Panc1 (cell line): Measurements from ENCODE around the gene ENPP6. TPM values are rescaled to one million over a fixed set of nuclear protein-coding genes. Genes with fewer than 3 reads are reported as not detected.

Source experiments
- ATAC-seq: fragments of 200-7000 bp; cut with Tn5 transposase; 2 replicates; pipeline ENCODE4 v1.9.1; 2020; ENCODE audit warnings: mild to moderate bottlenecking, moderate library complexity
- BruUV-seq: library from RNA; stranded (reverse); fragments of 400-500 nt; replicated peaks from 2 replicates; lab custom pipeline; 2021; lab: Mats Ljungman, UMichigan
- CTCF ChIA-PET: fragments of 300-600 bp; sonication (Branson Sonifier 250); formaldehyde crosslinking; loops from one replicate; lab custom pipeline; 2022; ENCODE audit warnings: antibody characterized with exemption; lab: Charles Lee
- POLR2A ChIA-PET: fragments of 300-600 bp; sonication (Branson Sonifier 250); formaldehyde crosslinking; loops from one replicate; lab custom pipeline; 2022; ENCODE audit warnings: antibody characterized with exemption; lab: Charles Lee
- DNase-seq: peaks from one replicate; pipeline ENCODE4 v3.0.0-alpha.2; 2010; ENCODE audit warnings: low read depth, low spot score
- H3K27ac ChIP-seq: 2 replicates; pipeline ENCODE4 v1.5.1; 2011; ENCODE audit warnings: mild to moderate bottlenecking, low read length, inconsistent platforms
- H3K27me3 ChIP-seq: fragments of 200-500 bp; sonication (Bioruptor generic); 2 replicates; pipeline ENCODE4 v1.6.0; 2014; ENCODE audit warnings: low read length, inconsistent platforms; ENCODE audit not compliant: control insufficient read depth, insufficient read depth
- H3K36me3 ChIP-seq: fragments of 200-500 bp; sonication (Bioruptor generic); 2 replicates; pipeline ENCODE4 v1.5.1; 2014; ENCODE audit warnings: inconsistent platforms, mild to moderate bottlenecking, low read length, moderate library complexity; ENCODE audit not compliant: control insufficient read depth, insufficient read depth
- H3K4me1 ChIP-seq: 2 replicates; pipeline ENCODE4 v1.5.1; 2011; ENCODE audit warnings: inconsistent platforms, mild to moderate bottlenecking, low read length, moderate library complexity; ENCODE audit not compliant: control insufficient read depth, insufficient read depth
- H3K4me3 ChIP-seq, 2 experiments: 2 replicates each; pipeline ENCODE4 v1.5.1; 2011 to 2012; ENCODE audit warnings: low read depth in 2 of 2, low read length in 2 of 2, mild to moderate bottlenecking in 2 of 2, inconsistent platforms in 1 of 2, moderate library complexity in 1 of 2
- H3K9me3 ChIP-seq: fragments of 200-500 bp; sonication (Bioruptor generic); 2 replicates; pipeline ENCODE4 v1.5.1; 2014; ENCODE audit warnings: low read depth, mild to moderate bottlenecking, inconsistent platforms, low read length, moderate library complexity; ENCODE audit not compliant: control insufficient read depth, insufficient read depth
- CTCF ChIP-seq: fragments of 450-650 bp; IDR thresholded peaks from 2 replicates; pipeline ENCODE4 v1.5.1; 2017; ENCODE audit warnings: mild to moderate bottlenecking
- POLR2AphosphoS5 ChIP-seq: IDR thresholded peaks from 2 replicates; pipeline ENCODE4 v1.6.1; 2012; ENCODE audit warnings: mild to moderate bottlenecking, low read depth, low read length, moderate library complexity
- REST ChIP-seq, 2 experiments: IDR thresholded peaks; 2 replicates each; pipeline ENCODE4 v1.6.1; 2011 to 2012; ENCODE audit warnings: low read depth in 2 of 2, control low read depth in 1 of 2, low read length in 1 of 2, mild to moderate bottlenecking in 1 of 2, moderate library complexity in 1 of 2; ENCODE audit not compliant: insufficient read depth in 1 of 2
- SIN3A ChIP-seq: IDR thresholded peaks from 2 replicates; pipeline ENCODE4 v1.6.1; 2012; ENCODE audit warnings: low read depth, mild to moderate bottlenecking, low read length, moderate library complexity, borderline replicate concordance; ENCODE audit not compliant: insufficient read depth
- TCF7L2 ChIP-seq: IDR thresholded peaks from 2 replicates; pipeline ENCODE4 v1.6.1; 2011; ENCODE audit warnings: mild to moderate bottlenecking, low read depth, low read length, inconsistent platforms
- in situ Hi-C: cut with HindIII; loops from 2 replicates; pipeline ENCODE4 v1.10.0; 2016; ENCODE audit warnings: low sequenced_read_pairs, low pct_unique_long_range_greater_than_20kb
- intact Hi-C: fragments of 100-400 bp; cut with micrococcal nuclease; formaldehyde crosslinking; loops from one replicate; pipeline ENCODE4 v1.10.0; 2022; ENCODE audit not compliant: unreplicated experiment
- total RNA-seq: library from RNA; stranded (reverse); gene quantifications from one replicate; pipeline ENCODE4 v1.2.1, GENCODE V29; 2021; ENCODE audit not compliant: unreplicated experiment

Gene ENPP6
- total RNA-seq, 1 experiment from 2014 or later = not detected

GRCh38 chr4:184193556-184194525 is 23.8 kb downstream of the ENPP6 start:
- in situ Hi-C loops (no loop called here), intact Hi-C loops (no loop called here)
- TF ChIP-seq TCF7L2 = no peak
- no peak for ATAC-seq
- ChIA-PET POLR2A (no interaction called here), CTCF (no interaction called here)
- no TSS peak for BruUV-seq
- Histone ChIP-seq H3K27me3 (no peaks in the 10 kb centered on the region), H3K27ac (no peak overlapping the region), H3K9me3 (no peaks in the 10 kb centered on the region), H3K4me1 (no peaks in the 10 kb centered on the region), H3K36me3 (no peaks in the 10 kb centered on the region), H3K4me3 (no peak overlapping the region)
- no peak for DNase-seq

- Histone ChIP-seq H3K27ac (no peak overlapping the region), H3K4me3 (no peak overlapping the region), H3K36me3 (no peaks in the 10 kb centered on the region), H3K9me3 (no peaks in the 10 kb centered on the region), H3K27me3 (no peaks in the 10 kb centered on the region), H3K4me1 (no peaks in the 10 kb centered on the region)
- no peak for ATAC-seq
- no peak for DNase-seq
- ChIA-PET POLR2A (no interaction called here), CTCF (no interaction called here)
- TF ChIP-seq TCF7L2 (no peak), CTCF (no peak), SIN3A (no peak), POLR2AphosphoS5 (no peak), REST (IDR thresholded peaks at IDR 0.05; ENCODE audit: insufficient read depth in 1 of 2, low read depth in 2 of 2, low read length in 1 of 2) (no peak)
- in situ Hi-C loops = no loop called here
- intact Hi-C loops = no loop called here
- BruUV-seq = no TSS peak
Observed at GRCh38 chr4:184192933-184193332, 24.7 kb downstream of the ENPP6 start.

GRCh38 chr4:184191267-184191666 is 26.4 kb downstream of the ENPP6 start:
- POLR2A ChIA-PET = no interaction called here
- in situ Hi-C loops (no loop called here), intact Hi-C loops (no loop called here)
- no peak overlapping the region for H3K4me3 ChIP-seq
- DNase-seq = no peak
- no TSS peak for BruUV-seq
- H3K27me3 ChIP-seq = no peaks in the 10 kb centered on the region
- H3K9me3 ChIP-seq = no peaks in the 10 kb centered on the region
- ATAC-seq = no peak
- CTCF ChIA-PET = no interaction called here
- no peak overlapping the region for H3K27ac ChIP-seq
- no peak for TF ChIP-seq TCF7L2
- no peak for TF ChIP-seq REST (IDR thresholded peaks at IDR 0.05; ENCODE audit: insufficient read depth in 1 of 2, low read depth in 2 of 2, low read length in 1 of 2)
- no peak for TF ChIP-seq SIN3A
- no peak for TF ChIP-seq POLR2AphosphoS5
- TF ChIP-seq CTCF = no peak
- H3K36me3 ChIP-seq = no peaks in the 10 kb centered on the region
- no peaks in the 10 kb centered on the region for H3K4me1 ChIP-seq
